DND-41 (cell line): ENCODE data around the gene WDR93.

ENCODE experiments used
- ATAC-seq: fragments of 200-7000 bp; cut with Tn5 transposase; 3 replicates; pipeline ENCODE4 v1.9.1; 2021; ENCODE audit warnings: low read depth; ENCODE audit not compliant: insufficient read depth
- DNase-seq: peaks from one replicate; pipeline ENCODE4 v3.0.0-alpha.2; 2020
- H2AFZ ChIP-seq: 2 replicates; pipeline ENCODE4 v1.6.0; 2012; ENCODE audit warnings: low read depth, low read length
- H3K27ac ChIP-seq: 2 replicates; pipeline ENCODE4 v1.5.1; 2012; ENCODE audit warnings: low read length, inconsistent platforms
- H3K27me3 ChIP-seq: fragments of 200-600 bp; sonication (generic); 2 replicates; pipeline ENCODE4 v1.6.0; 2012; ENCODE audit warnings: low read length, mild to moderate bottlenecking, inconsistent platforms; ENCODE audit not compliant: insufficient read depth, poor library complexity
- H3K36me3 ChIP-seq: 2 replicates; pipeline ENCODE4 v1.5.1; 2012; ENCODE audit warnings: low read length, inconsistent platforms; ENCODE audit not compliant: insufficient read depth
- H3K4me1 ChIP-seq: 2 replicates; pipeline ENCODE4 v1.5.1; 2012; ENCODE audit warnings: mild to moderate bottlenecking, low read length; ENCODE audit not compliant: insufficient read depth
- H3K4me2 ChIP-seq: 2 replicates; pipeline ENCODE4 v1.6.0; 2012; ENCODE audit warnings: mild to moderate bottlenecking, moderate library complexity, low read length, inconsistent platforms; ENCODE audit not compliant: insufficient read depth
- H3K4me3 ChIP-seq, 2 experiments: fragments of 200-600 bp in 1 of 2; shearing (Covaris generic) in 1 of 2; 2 replicates each; pipeline ENCODE4 v1.5.1; 2012 to 2016; ENCODE audit warnings: inconsistent platforms in 2 of 2, low read length in 2 of 2, mild to moderate bottlenecking in 2 of 2, low read depth in 1 of 2, moderate library complexity in 1 of 2
- H3K79me2 ChIP-seq: 2 replicates; pipeline ENCODE4 v1.6.0; 2012; ENCODE audit warnings: low read length, inconsistent platforms; ENCODE audit not compliant: insufficient read depth
- H3K9ac ChIP-seq: 2 replicates; pipeline ENCODE4 v1.6.0; 2012; ENCODE audit warnings: low read depth, mild to moderate bottlenecking, inconsistent platforms, low read length, moderate library complexity
- H3K9me3 ChIP-seq: 2 replicates; pipeline ENCODE4 v1.5.1; 2012; ENCODE audit warnings: low read length, moderate library complexity, mild to moderate bottlenecking, inconsistent platforms; ENCODE audit not compliant: insufficient read depth, severe bottlenecking
- H4K20me1 ChIP-seq: 2 replicates; pipeline ENCODE4 v1.6.0; 2012; ENCODE audit warnings: low read length; ENCODE audit not compliant: insufficient read depth
- CTCF ChIP-seq: IDR thresholded peaks from 2 replicates; pipeline ENCODE4 v1.5.1; 2012; ENCODE audit warnings: borderline replicate concordance, low read length, moderate library complexity, mild to moderate bottlenecking; ENCODE audit not compliant: poor library complexity, severe bottlenecking; ENCODE audit errors: extremely low read depth
- EZH2 ChIP-seq: IDR thresholded peaks from 3 replicates; pipeline ENCODE4 v1.6.1; 2012; ENCODE audit warnings: borderline replicate concordance, low read depth, mild to moderate bottlenecking, moderate library complexity, low read length, inconsistent platforms; ENCODE audit not compliant: severe bottlenecking

WDR93 gene

GRCh38 chr15:89652131-89652530, 38.5 kb upstream of the WDR93 start:
- Histone ChIP-seq H3K9ac (no peak overlapping the region), H3K9me3 (no peaks in the 10 kb centered on the region), H3K27me3 (peaks cover 24% of the 10 kb centered on the region), H3K4me2 (no peak overlapping the region), H3K79me2 (0 out of 2 replicates have a peak, but pooled peaks cover 4% of the 10 kb centered on the region), H4K20me1 (no peaks in the 10 kb centered on the region), H3K4me1 (peaks cover 13% of the 10 kb centered on the region), H3K4me3 (no peak overlapping the region), H3K36me3 (no peaks in the 10 kb centered on the region), H3K27ac (no peak overlapping the region), H2AFZ (no peak overlapping the region)
- ATAC-seq (no peak), DNase-seq (no peak)
- TF ChIP-seq EZH2 (no peak), CTCF (no peak)

GRCh38 chr15:89652666-89653065, 37.9 kb upstream of the WDR93 start:
- TF ChIP-seq EZH2 (no peak), CTCF (no peak)

GRCh38 chr15:89653578-89653977, 37.0 kb upstream of the WDR93 start:
- Histone ChIP-seq H3K4me3 (no peak overlapping the region), H3K27ac (no peak overlapping the region), H3K4me1 (peaks cover 13% of the 10 kb centered on the region), H3K9ac (no peak overlapping the region), H3K36me3 (no peaks in the 10 kb centered on the region), H4K20me1 (no peaks in the 10 kb centered on the region), H3K9me3 (no peaks in the 10 kb centered on the region), H2AFZ (no peak overlapping the region), H3K4me2 (no peak overlapping the region; the same call in 1 of the 2 replicates), H3K79me2 (0 out of 2 replicates have a peak, but pooled peaks cover 4% of the 10 kb centered on the region), H3K27me3 (peaks cover 24% of the 10 kb centered on the region)
- no peak for DNase-seq
- TF ChIP-seq CTCF, result no peak
- TF ChIP-seq EZH2, result no peak
- no peak for ATAC-seq

More at GRCh38 chr15:89652666-89653065, 37.9 kb upstream of the WDR93 start:
- ATAC-seq, result no peak
- Histone ChIP-seq H2AFZ (no peak overlapping the region), H4K20me1 (no peaks in the 10 kb centered on the region), H3K9me3 (no peaks in the 10 kb centered on the region), H3K27me3 (peaks cover 24% of the 10 kb centered on the region), H3K36me3 (no peaks in the 10 kb centered on the region), H3K27ac (no peak overlapping the region), H3K4me1 (peaks cover 13% of the 10 kb centered on the region), H3K79me2 (0 out of 2 replicates have a peak, but pooled peaks cover 4% of the 10 kb centered on the region), H3K4me3 (no peak overlapping the region), H3K4me2 (no peak overlapping the region), H3K9ac (no peak overlapping the region)
- DNase-seq, result no peak

- Histone ChIP-seq H3K9ac (peak overlapping the region; percentile 66), H3K4me2 (peak overlapping the region; percentile 89)
Observed at GRCh38 chr15:89654301-89654761, 36.3 kb upstream of the WDR93 start.

More at GRCh38 chr15:89654301-89654761, 36.3 kb upstream of the WDR93 start:
- H4K20me1 ChIP-seq, result no peaks in the 10 kb centered on the region
- H2AFZ ChIP-seq, result peak overlapping the region; percentile 79; the same call in 1 of the 2 replicates
- no peak for TF ChIP-seq CTCF
- no peak for TF ChIP-seq EZH2
- peaks cover 13% of the 10 kb centered on the region for H3K4me1 ChIP-seq
- peak overlapping the region; percentile 31 to 76; a peak in 3 of 4 replicates for H3K4me3 ChIP-seq
- DNase-seq (no peak), ATAC-seq (no peak)
- H3K36me3 ChIP-seq, result no peaks in the 10 kb centered on the region
- no peaks in the 10 kb centered on the region for H3K9me3 ChIP-seq
- 0 out of 2 replicates have a peak, but pooled peaks cover 4% of the 10 kb centered on the region for H3K79me2 ChIP-seq
- peaks cover 24% of the 10 kb centered on the region for H3K27me3 ChIP-seq
- H3K27ac ChIP-seq, result no peak overlapping the region; the same call in 1 of the 2 replicates
